Measurements from ENCODE around the gene SHE. TPM values are rescaled to one million over a fixed set of nuclear protein-coding genes. Genes with fewer than 3 reads are reported as not detected.

Gene SHE
- total RNA-seq, 1 experiment from 2014 or later: not detected

GRCh38 chr1:154433161-154433764 is 68.9 kb downstream of the SHE start:
- Mint-ChIP-seq H3K4me1 (ENCODE audit: low read depth, unreplicated experiment) (peaks cover 21% of the 10 kb centered on the region), H3K9me3 (ENCODE audit: low read depth, unreplicated experiment) (no peaks in the 10 kb centered on the region), H3K27me3 (ENCODE audit: unreplicated experiment) (no peaks in the 10 kb centered on the region), H3K36me3 (ENCODE audit: insufficient read depth, unreplicated experiment) (peaks cover 9% of the 10 kb centered on the region), H3K27ac (ENCODE audit: unreplicated experiment) (no peak overlapping the region), H3K4me3 (ENCODE audit: low read depth, unreplicated experiment) (no peak overlapping the region)
- DNase-seq: no peak
- no peak for TF ChIP-seq CTCF (IDR thresholded peaks at IDR 0.05; ENCODE audit: unreplicated experiment)
- intact Hi-C loops (cut with micrococcal nuclease; ENCODE audit: unreplicated experiment): no loop called here
- CTCF ChIA-PET: interaction anchor here (1.1 kb wide), 1 partner anchor 13 kb away, joined by 3 read pairs; no protein-coding TSS in a partner anchor
- no TSS peak for BruUV-seq (replicated peaks)

- no peak overlapping the region for H3K4me3 Mint-ChIP-seq (ENCODE audit: low read depth, unreplicated experiment)
- DNase-seq: no peak
- no TSS peak for BruUV-seq (replicated peaks)
- no peaks in the 10 kb centered on the region for H3K9me3 Mint-ChIP-seq (ENCODE audit: low read depth, unreplicated experiment)
- H3K27me3 Mint-ChIP-seq (ENCODE audit: unreplicated experiment): no peaks in the 10 kb centered on the region
- intact Hi-C loops (cut with micrococcal nuclease; ENCODE audit: unreplicated experiment): no loop called here
- no peak overlapping the region for H3K27ac Mint-ChIP-seq (ENCODE audit: unreplicated experiment)
- CTCF ChIA-PET: interaction anchor here (1.1 kb wide), 1 partner anchor 11 kb away, joined by 3 read pairs; no protein-coding TSS in a partner anchor
- TF ChIP-seq CTCF (IDR thresholded peaks at IDR 0.05; ENCODE audit: unreplicated experiment): no peak
- H3K36me3 Mint-ChIP-seq (ENCODE audit: insufficient read depth, unreplicated experiment): peaks cover 10% of the 10 kb centered on the region
- H3K4me1 Mint-ChIP-seq (ENCODE audit: low read depth, unreplicated experiment): peaks cover 31% of the 10 kb centered on the region
Measured at GRCh38 chr1:154431586-154432373, 70.4 kb downstream of the SHE start.

GRCh38 chr1:154430903-154431302 is 71.3 kb downstream of the SHE start:
- Mint-ChIP-seq H3K9me3 (ENCODE audit: low read depth, unreplicated experiment) (no peaks in the 10 kb centered on the region), H3K27me3 (ENCODE audit: unreplicated experiment) (no peaks in the 10 kb centered on the region), H3K4me3 (ENCODE audit: low read depth, unreplicated experiment) (no peak overlapping the region), H3K4me1 (ENCODE audit: low read depth, unreplicated experiment) (peaks cover 36% of the 10 kb centered on the region), H3K27ac (ENCODE audit: unreplicated experiment) (no peak overlapping the region), H3K36me3 (ENCODE audit: insufficient read depth, unreplicated experiment) (peaks cover 10% of the 10 kb centered on the region)
- TF ChIP-seq CTCF (IDR thresholded peaks at IDR 0.05; ENCODE audit: unreplicated experiment): no peak
- intact Hi-C loops (cut with micrococcal nuclease; ENCODE audit: unreplicated experiment): no loop called here
- CTCF ChIA-PET: no interaction called here
- no peak for DNase-seq
- no TSS peak for BruUV-seq (replicated peaks)

- Mint-ChIP-seq H3K9me3 (ENCODE audit: low read depth, unreplicated experiment) (no peaks in the 10 kb centered on the region), H3K27ac (ENCODE audit: unreplicated experiment) (no peak overlapping the region), H3K36me3 (ENCODE audit: insufficient read depth, unreplicated experiment) (peaks cover 14% of the 10 kb centered on the region), H3K27me3 (ENCODE audit: unreplicated experiment) (no peaks in the 10 kb centered on the region), H3K4me1 (ENCODE audit: low read depth, unreplicated experiment) (peaks cover 45% of the 10 kb centered on the region), H3K4me3 (ENCODE audit: low read depth, unreplicated experiment) (no peak overlapping the region)
- no peak for DNase-seq
- no TSS peak for BruUV-seq (replicated peaks)
- intact Hi-C loops (cut with micrococcal nuclease; ENCODE audit: unreplicated experiment): no loop called here
- TF ChIP-seq CTCF (IDR thresholded peaks at IDR 0.05; ENCODE audit: unreplicated experiment): no peak
- CTCF ChIA-PET: no interaction called here
Measured at GRCh38 chr1:154429841-154430611, 72.2 kb downstream of the SHE start.

Other genes starting within 250 kb of the SHE start
- 112 and 129 TPM in 2 replicates for gene HAX1, start 229.8 kb downstream of the SHE start, total RNA-seq (2022)
- not detected in 2 replicates for gene AQP10, start 181.3 kb downstream of the SHE start, total RNA-seq (2022)
- gene ATP8B2, start 176.9 kb downstream of the SHE start, total RNA-seq (2022): 9.1 and 9.9 TPM in 2 replicates
- 5.0 and 8.3 TPM in 2 replicates for gene IL6R, start 97.1 kb downstream of the SHE start, total RNA-seq (2022)
- gene TDRD10, start 193 bp downstream of the SHE start, total RNA-seq (2022): not detected in 2 replicates
- gene UBE2Q1, start 56.2 kb upstream of the SHE start, total RNA-seq (2022): 96.7 and 108 TPM in 2 replicates
- 0.07 and 0.22 TPM in 2 replicates for gene CHRNB2, start 65.4 kb upstream of the SHE start, total RNA-seq (2022)
- 298 and 388 TPM in 2 replicates for gene ADAR, start 105.8 kb upstream of the SHE start, total RNA-seq (2022)

Measured in Calu3 (cell line).